Anterior cingulate cortex (tissue), 58 donors: Measurements from ENCODE around the gene ALOX12.
A peak's percentile ranks its signal among the peaks of the same experiment; 100 is the strongest.

Experiments used
- DNase-seq, 58 donors: peaks; one replicate each; lab custom pipeline; 2025; lab: John Stamatoyannopoulos, UW

The ALOX12 gene

DNA sequence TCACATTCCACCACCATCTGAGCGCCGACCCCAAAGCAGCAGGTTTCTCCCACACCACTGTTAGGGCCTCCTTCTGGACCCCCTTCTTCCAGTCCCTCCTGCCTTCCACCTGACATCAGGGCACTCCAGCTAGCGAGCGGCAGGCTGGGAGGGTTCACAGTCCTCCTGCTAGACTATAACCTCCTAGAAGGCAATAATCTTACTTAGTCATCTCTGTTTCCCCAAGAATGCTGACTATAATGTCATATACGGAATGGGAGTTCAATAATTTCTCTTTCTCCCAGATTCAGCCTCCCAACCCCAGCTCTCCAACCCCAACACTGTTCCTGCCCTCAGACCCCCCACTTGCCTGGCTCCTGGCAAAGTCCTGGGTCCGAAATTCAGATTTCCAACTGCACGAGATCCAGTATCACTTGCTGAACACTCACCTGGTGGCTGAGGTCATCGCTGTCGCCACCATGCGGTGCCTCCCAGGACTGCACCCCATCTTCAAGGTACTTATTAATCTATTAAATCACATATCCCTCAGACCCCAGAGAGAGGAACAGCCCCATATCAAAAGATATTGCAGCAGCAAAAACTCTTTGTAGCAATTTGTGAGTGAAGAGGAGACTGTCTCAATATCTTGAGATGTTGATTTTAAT is 5.6 kb downstream of the ALOX12 start:
- peak in 1 of 58 donors; percentile 33 for DNase-seq

DNA sequence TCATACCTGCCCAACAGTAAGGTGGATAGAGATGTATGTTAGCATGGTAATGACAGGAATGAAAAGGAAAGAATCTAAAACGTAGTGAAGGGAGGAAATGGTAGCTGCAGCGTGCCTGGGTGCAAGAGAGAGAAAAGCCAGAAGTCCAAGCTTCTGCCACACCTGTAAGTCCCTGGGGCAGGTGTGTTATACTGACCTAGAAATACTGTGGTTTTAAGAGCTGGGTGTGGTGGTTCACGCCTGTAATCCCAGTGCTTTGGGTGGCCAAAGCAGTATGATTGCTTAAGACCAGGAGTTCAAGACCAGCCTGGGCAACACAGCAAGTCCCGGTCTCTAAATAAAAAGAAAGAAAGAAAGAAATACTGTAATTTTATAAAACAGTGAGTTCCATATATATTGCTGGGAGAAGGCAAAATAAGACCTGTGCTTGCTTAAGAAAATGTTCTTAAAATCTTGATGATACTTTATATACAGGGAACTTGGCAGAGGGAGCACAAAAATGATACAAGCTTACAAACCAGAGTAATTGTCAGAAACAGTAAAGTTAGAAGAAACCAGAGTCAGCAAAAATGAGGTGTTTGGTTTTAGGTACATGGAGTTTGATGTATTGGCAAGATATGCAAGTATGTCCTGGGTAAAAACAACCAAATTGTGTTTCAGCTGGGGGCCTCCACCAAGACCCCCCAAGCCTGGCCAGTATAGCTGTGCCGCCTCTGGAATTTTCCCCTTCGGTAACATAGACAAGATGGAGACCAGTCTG is 6.6 kb downstream of the ALOX12 start:
- no peak for DNase-seq

DNA sequence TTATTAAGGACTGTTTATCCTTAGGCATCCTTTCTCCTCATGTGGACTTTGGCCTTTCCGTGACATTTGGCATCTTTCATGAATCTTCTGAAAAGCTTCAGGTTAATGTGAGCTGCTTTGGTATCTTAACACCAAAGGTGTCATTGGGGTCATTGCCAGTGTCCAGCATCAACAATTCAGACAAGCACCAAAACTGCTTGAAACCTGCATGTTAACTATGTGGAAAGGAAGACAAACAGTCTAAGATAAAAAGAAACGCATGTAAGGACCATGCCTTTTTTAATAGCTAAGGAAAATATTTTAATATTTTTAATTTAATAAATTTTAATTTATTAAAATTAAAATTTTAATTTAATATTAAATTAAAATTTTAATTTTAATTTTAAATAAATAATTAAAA is 7.9 kb downstream of the ALOX12 start:
- no peak for DNase-seq

DNA sequence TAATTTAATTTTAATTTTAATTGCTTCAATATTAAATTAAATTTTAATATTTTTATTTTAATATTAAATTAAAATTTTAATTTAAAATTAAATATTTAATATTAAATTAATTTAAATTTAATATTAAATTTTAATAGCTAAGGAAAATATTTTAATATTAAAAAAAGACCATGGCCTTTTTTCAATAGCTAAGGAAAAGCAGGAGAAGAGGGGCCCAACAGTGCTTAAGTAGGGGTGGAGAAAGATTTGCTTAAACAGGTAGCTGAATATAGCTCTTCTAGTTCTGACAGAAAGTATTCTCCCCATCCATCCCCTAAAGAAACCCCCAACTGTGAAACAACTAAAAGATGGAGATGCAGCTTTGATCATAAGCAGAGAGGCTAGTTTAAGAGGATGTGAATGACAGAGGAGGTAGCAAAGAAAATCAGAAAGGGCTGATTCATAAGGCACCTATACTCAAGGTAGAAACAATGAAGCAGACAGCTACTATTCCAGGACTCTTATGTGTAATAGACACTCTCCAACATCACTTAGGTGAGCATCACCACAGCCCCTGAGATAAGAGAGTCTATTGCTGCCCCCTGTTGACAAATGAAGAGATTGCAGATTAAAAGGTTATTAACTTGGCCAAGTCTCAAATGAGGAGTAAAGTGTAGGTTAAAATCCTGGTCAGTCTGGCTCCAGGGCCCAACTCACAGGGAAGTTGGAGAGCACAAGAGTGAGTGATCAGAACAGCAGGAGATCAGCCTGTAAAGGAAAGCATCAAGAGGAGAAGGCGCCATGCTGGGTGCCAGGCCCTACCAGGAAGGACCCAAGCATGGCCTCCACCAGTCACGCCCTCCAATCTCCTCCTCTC is 8.8 kb downstream of the ALOX12 start:
- peak in 2 of 58 donors; percentile 15 to 41 for DNase-seq

DNA sequence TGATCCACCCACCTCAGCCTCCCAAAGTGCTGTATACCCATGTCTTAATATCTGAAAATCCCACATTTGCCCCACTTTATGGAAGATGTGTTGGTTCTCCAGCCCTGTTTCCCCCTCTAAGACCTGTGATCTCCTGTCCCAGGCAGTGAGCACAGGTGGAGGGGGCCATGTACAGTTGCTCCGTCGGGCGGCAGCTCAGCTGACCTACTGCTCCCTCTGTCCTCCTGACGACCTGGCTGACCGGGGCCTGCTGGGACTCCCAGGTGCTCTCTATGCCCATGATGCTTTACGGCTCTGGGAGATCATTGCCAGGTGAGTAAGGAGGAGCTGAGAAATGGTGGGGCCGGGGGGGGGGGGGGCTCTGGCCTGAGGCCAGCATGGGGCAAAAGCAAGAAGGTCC is 9.9 kb downstream of the ALOX12 start:
- no peak for DNase-seq

DNA sequence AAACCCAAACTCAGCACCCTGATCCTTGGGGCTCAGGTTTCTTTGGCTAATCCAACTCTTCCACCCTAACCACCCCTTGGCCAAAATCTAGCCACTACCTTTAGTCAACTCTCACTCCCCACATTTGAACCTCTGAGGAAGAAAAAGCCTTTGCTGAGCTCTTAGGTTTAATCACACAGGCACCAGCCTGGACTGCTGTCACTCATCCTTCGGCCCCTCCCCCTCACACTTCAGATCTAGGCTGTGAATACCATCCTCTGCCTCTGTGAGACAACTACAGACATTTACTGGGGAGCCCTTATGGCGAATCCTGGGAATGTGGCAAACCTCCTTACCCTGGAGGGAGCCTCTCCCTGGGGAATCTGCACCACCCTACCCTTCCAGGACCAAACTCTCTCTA is 11.3 kb downstream of the ALOX12 start:
- DNase-seq = no peak

DNA sequence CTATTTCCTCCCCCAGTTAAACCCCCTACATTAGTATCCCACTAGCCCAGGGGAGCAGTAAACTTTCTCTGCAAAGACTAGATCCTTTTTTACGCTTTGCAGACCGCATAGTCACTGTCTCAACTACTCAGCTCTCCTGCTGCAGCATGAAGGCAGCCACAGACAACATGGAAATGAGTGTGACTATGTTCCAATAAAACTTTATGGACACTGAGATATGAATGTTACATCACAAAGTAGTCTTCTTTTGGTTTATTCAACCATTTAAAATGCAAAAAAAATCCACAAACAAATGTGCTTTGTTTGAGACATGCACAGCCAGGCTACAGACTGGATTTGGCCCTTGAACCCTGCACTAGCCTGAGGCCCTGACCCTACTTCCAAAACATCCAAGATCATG is 14.7 kb downstream of the ALOX12 start:
- DNase-seq = no peak

DNA sequence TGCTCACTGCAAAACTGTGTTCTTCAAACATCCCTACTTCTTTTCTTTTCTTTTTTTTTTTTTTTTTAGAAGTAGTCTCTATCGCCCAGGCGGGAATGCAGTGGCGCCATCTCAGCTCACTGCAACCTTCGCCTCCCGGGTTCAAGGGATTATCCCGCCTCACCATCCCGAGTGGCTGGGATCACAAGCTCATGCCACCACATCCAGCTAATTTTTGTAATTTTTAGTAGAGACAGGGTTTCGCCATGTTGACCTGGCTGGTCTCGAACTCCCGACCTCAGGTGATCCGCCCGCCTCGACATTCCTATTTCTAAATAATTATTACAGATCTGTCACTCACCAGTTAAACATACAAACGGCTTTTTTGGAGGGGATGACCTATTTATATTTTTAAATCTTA is 15.6 kb downstream of the ALOX12 start:
- no peak for DNase-seq

DNA sequence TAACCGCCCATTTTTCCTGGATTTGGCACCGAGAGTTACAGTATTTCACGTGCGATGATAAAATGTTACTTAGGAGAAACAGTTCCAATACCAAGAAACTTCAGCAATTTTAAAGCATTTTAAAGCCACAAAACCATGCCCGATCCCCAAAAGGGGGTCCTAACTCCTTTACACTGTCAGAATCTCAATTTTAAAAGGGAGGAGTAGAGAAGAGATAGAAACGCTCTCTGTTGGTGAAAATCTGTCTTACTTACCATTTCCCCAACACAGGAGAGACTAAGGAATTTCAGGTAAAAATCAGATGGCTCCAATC is 16.0 kb downstream of the ALOX12 start:
- DNase-seq = no peak

DNA sequence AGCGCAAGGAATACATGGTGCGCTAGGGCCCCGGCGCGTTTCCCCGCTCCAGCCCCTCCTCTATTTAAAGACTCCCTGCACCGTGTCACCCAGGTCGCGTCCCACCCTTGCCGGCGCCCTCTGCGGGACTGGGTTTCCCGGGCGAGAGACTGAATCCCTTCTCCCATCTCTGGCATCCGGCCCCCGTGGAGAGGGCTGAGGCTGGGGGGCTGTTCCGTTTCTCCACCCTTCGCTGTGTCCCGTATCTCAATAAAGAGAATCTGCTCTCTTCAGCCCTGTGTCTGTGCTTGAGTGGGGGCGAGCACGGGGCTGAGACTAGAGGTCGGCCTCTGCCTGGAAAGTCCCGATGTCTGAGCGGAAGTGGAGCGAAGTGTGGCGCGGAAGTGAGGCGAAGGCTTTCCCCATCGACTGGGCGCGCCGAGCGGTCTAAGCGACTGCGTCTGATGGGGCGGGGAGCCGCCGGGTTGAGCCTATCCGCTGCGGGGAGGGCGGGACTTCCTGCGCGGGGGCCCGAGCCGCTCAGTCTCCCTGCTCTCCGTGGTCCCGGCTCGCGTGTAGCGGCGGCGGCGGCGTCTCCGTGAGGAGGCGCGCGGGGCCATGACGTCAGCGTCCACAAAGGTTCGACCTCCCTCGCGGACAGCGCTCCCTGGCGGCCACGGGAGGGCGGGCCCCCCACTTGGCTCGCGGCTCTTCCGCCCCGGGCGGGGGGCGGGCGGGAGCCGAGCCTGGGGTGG is 18.6 kb downstream of the ALOX12 start:
- peak; percentile 76 to 99 (median 96) for DNase-seq

DNA sequence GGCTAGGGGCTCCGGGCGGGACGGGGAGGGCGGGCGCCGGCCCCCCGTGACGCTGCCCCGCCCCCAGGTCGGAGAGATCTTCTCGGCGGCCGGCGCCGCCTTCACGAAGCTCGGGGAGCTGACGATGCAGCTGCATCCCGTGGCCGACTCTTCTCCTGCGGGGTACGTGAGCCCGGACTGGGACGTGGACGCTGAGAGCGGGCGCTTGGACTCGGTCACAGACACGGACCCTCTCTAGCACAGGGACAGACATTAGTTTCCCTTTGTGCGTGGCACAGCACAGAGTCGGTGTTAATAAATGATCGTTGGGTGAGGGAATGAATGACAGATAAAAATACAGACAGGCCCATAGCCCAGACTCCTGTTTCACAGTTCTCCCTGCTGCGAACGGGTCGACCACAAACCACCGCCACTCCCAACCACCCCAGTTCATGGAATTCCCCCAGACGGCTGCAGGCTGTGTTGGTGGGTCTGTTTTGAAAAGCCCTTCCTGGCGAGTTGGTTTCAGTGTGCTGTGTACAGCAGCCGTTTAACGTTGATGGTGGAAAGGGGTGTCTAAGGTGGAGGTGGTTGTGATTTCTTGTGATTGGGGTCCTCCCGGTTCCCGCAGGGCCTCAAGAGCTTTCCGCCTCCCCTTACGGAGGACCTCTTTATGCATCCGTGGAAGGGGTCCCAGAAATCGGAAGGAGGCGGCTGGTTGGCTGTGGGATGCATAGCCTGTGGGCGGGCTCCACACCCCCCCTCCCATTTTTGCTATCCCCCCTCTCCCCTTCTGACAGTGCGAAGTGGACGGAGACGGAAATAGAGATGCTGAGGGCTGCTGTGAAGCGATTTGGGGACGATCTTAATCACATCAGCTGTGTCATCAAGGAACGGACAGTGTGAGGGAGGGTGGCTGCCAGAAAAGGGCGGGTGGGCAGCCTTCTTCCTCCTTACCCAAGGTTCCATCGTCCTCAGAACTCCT is 19.4 kb downstream of the ALOX12 start:
- peak in 13 of 58 donors; percentile 9 to 92 (median 63) for DNase-seq

DNA sequence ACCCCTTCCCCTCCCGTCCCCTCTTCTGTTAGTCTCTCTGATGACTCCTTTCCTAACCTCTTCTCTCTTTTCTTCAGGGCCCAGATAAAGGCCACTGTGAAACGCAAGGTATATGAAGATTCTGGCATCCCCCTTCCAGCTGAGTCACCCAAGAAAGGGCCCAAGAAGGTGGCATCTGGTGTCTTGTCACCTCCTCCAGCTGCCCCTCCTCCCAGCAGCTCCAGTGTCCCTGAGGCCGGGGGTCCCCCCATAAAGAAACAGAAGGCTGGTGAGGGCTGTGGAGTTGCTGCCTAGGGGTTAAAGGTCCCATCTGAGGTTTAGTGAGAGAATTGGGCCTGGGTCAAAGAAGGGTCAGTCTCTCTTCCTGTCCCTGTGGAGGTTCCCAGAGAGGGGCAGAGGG is 20.6 kb downstream of the ALOX12 start:
- no peak for DNase-seq

DNA sequence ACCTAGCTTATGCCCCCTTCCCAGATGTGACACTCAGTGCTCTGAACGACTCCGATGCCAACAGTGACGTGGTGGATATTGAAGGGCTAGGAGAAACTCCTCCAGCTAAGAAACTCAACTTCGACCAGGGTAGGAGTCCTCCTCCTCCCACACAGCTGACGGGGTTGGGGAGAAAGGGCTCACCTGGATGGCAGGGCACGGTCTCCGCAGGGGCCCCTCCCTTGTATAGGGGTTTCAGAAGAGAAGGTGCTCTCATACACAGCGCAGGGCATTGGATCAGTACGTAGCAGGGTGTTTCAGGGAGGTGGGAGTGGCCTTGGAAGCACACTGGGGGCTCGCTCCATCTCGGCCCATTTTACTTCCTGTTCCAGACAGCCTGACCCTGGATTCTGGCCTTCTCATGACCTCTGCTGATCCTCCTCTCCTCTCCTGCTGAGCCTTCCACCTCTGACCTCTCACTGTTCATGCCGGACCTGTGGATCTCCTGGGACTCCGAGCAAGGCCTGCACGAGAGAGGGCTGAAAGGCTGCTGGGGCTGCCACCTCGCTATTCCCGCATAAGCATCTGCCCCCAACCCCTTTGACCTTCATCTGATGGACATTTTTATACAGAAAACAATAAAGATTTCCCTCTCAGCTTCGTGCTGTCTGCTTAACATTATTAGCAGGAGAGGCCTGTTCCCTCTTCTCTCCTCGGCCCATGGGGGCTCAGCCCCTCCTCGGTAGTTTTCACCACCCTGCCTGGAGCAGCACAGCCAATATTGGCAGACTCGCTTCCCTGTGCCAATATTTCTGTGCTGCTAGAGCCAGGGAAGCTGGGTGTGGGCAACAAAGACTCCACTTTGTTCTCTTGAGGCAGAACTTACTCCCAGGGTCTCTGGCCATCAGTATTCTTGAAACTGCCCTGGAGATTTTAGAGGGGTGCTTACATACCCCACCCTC is 21.3 kb downstream of the ALOX12 start:
- DNase-seq = peak in 1 of 58 donors; percentile 13

DNA sequence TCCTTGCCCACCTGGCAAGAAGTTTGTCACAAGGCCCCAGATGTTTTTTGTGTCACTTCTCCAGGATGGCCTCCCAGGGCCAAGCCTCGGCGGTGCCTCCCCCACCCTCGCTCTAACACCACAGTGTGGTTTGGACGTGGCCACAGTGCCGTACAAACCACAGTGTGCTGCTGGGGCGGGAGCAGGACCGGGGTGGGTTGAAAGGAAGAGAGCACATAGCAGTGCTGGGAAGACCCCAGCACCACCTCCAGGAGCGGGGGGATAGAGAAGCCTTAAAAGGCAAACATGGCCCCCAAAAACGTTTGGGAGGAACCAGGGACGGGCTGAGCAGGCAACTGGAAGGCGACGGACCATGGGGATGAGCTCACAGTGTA is 22.0 kb downstream of the ALOX12 start:
- no peak for DNase-seq

DNA sequence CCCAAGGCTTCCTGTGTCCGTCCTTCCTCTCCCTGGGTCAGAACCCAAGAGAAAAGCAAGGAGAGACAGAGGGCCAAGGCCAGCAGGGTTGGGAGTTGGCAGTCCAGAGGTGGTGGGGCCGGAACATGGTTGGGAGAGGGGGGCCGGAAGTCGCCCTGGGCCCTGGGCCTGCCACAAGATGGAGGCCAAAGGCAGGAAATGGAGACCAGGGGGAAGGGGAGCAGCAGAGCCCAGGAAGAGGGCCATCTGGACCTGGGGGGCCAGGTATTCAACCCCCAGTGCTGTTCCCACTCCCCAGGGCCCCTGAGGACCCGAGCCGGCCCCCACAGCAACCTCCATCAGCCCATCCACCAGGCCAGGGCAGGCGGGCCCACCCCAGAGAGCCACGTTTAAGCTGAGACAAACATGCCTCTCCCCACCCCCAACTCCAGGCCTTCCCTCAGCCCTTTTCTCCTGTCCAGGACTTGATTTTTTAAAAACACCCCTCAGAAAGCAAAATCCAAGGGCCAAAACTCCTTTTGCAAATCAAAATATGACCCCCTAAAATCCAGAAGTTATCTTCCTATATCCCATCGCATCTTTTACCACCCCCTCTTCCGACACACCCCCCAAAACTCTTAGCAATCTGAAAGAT is 22.6 kb downstream of the ALOX12 start:
- peak in 19 of 58 donors; percentile 3 to 58 (median 29) for DNase-seq

DNA sequence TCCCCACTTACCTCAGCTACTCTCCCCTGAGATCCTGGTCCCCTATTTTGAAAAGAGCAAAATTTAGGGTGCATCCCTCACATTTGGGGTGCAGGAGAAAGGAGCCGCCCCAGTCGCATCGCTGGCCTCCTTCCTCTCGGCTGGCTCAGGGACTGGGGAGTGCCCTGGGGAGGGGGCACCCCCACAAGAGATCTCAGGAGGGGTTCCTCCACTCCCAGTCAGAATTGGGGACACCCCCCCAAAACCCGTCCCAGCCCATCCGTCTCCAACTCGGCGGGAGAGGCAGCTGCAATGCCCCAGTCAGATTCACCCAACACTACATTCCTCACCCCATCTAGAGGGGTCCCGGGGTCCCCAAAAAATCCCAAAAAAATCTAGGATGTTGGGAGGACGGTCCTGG is 23.5 kb downstream of the ALOX12 start:
- no peak for DNase-seq

DNA sequence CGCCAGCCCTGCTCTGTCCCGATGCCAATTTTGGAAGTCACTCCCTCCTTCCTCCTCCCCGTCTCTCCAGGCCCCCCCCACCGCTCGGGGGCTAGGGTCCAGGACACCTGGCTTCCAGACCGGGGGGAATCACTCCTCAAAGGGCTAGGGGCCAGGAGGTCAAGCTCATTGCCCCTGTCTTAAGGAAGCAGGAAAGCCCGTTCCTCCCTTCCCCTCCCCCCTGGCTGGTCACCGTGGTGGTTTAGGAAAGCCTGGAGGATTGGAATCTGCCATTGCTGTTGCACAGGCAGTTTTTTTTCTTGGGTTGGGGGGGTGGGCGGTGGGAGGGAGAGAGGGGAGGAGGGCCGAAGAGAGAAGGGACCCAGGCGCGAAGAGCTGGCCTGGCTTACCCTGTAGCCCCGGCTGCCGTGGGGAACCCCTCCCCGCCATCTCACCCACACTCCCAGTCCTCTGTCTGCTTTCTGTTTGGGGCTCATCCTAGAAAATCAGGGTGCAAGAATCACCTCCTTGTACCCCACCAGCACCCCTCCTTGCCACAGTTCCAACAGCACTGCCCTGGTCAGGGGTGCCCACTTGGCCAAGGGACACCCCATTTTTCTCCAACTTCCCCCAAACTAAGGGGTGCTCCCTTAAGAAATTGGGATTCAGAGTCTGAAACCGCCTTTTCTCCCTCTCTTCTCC is 24.1 kb downstream of the ALOX12 start:
- DNase-seq = peak in 33 of 58 donors; percentile 13 to 69 (median 34)
